HTR-8/SVneo (cell line): ENCODE data around the gene GALNT18.

Source experiments
- DNase-seq: peaks from one replicate; pipeline ENCODE4 v3.0.0; 2011; ENCODE audit warnings: low spot score, mixed read lengths; ENCODE audit not compliant: insufficient read length
- FAIRE-seq: peaks from 2 replicates; lab custom pipeline; 2011; peaks lifted over from hg19 to GRCh38; lab: Jason Lieb, UNC

GALNT18 gene

GRCh38 chr11:11265994-11266606, 355.7 kb downstream of the GALNT18 start:
- peak; percentile 55 for DNase-seq
- FAIRE-seq, result no peak

GRCh38 chr11:11265320-11265719, 356.5 kb downstream of the GALNT18 start:
- FAIRE-seq, result no peak
- DNase-seq, result no peak

GRCh38 chr11:11263238-11264005, 358.4 kb downstream of the GALNT18 start:
- no peak for DNase-seq
- no peak for FAIRE-seq

- DNase-seq (no peak), FAIRE-seq (no peak)
Observed at GRCh38 chr11:11262171-11262920, 359.5 kb downstream of the GALNT18 start.

- DNase-seq, result no peak
- no peak for FAIRE-seq
Observed at GRCh38 chr11:11261629-11262028, 360.2 kb downstream of the GALNT18 start.

GRCh38 chr11:11260903-11261302, 360.9 kb downstream of the GALNT18 start:
- DNase-seq (no peak), FAIRE-seq (no peak)

- DNase-seq, result no peak
Observed at GRCh38 chr11:11253995-11254394, 367.8 kb downstream of the GALNT18 start.

GRCh38 chr11:11253497-11253896, 368.3 kb downstream of the GALNT18 start:
- FAIRE-seq (no peak), DNase-seq (no peak)

More at GRCh38 chr11:11253995-11254394, 367.8 kb downstream of the GALNT18 start:
- FAIRE-seq, result no peak

GRCh38 chr11:11252403-11252802, 369.4 kb downstream of the GALNT18 start:
- FAIRE-seq, result no peak
- no peak for DNase-seq

- no peak for DNase-seq
Observed at GRCh38 chr11:11251394-11251970, 370.3 kb downstream of the GALNT18 start.

GRCh38 chr11:11250470-11250869, 371.3 kb downstream of the GALNT18 start:
- no peak for FAIRE-seq
- no peak for DNase-seq

More at GRCh38 chr11:11251394-11251970, 370.3 kb downstream of the GALNT18 start:
- FAIRE-seq, result no peak

- FAIRE-seq, result no peak
Observed at GRCh38 chr11:11247576-11247975, 374.2 kb downstream of the GALNT18 start.

GRCh38 chr11:11247086-11247485, 374.7 kb downstream of the GALNT18 start:
- DNase-seq (no peak), FAIRE-seq (no peak)

More at GRCh38 chr11:11247576-11247975, 374.2 kb downstream of the GALNT18 start:
- DNase-seq, result no peak

- FAIRE-seq (no peak), DNase-seq (no peak)
Observed at GRCh38 chr11:11246166-11246565, 375.6 kb downstream of the GALNT18 start.

GRCh38 chr11:11245453-11245852, 376.4 kb downstream of the GALNT18 start:
- no peak for DNase-seq
- no peak for FAIRE-seq

- FAIRE-seq, result no peak
- no peak for DNase-seq
Observed at GRCh38 chr11:11244470-11245080, 377.2 kb downstream of the GALNT18 start.

- FAIRE-seq, result no peak
- peak; percentile 12 for DNase-seq
Observed at GRCh38 chr11:11243590-11244469, 378.0 kb downstream of the GALNT18 start.

GRCh38 chr11:11243209-11243589, 378.6 kb downstream of the GALNT18 start:
- FAIRE-seq, result no peak

GRCh38 chr11:11241284-11241683, 380.5 kb downstream of the GALNT18 start:
- DNase-seq (no peak), FAIRE-seq (no peak)

More at GRCh38 chr11:11243209-11243589, 378.6 kb downstream of the GALNT18 start:
- DNase-seq, result no peak
